Loucy (cell line): ENCODE data around the gene FAM174A.

Experiments used
- H2AFZ ChIP-seq: fragments of 200-600 bp; sonication (generic); 2 replicates; pipeline ENCODE4 v1.6.0; 2016; ENCODE audit warnings: antibody characterized with exemption, mild to moderate bottlenecking, low read length, moderate library complexity
- H3F3A ChIP-seq: fragments of 200-600 bp; 2 replicates; pipeline ENCODE4 v1.6.0; 2016; ENCODE audit warnings: antibody characterized with exemption, low read depth, mild to moderate bottlenecking
- H3K27me3 ChIP-seq: fragments of 200-600 bp; sonication (generic); 2 replicates; pipeline ENCODE4 v1.6.1; 2014; ENCODE audit warnings: low read length, mild to moderate bottlenecking; ENCODE audit not compliant: insufficient read depth, poor library complexity, severe bottlenecking
- H3K36me3 ChIP-seq: fragments of 200-600 bp; sonication (generic); 2 replicates; pipeline ENCODE4 v1.6.1; 2016; ENCODE audit warnings: low read length; ENCODE audit not compliant: insufficient read depth
- H3K4me1 ChIP-seq: fragments of 200-600 bp; sonication (generic); 2 replicates; pipeline ENCODE4 v1.5.1; 2014; ENCODE audit warnings: low read length, mild to moderate bottlenecking; ENCODE audit not compliant: insufficient read depth, poor library complexity, severe bottlenecking
- H3K4me2 ChIP-seq: fragments of 200-600 bp; sonication (generic); 2 replicates; pipeline ENCODE4 v1.6.0; 2014; ENCODE audit warnings: antibody characterized with exemption, low read length, low read depth, mild to moderate bottlenecking; ENCODE audit not compliant: poor library complexity, severe bottlenecking
- H3K4me3 ChIP-seq: fragments of 200-600 bp; sonication (generic); 2 replicates; pipeline ENCODE4 v1.5.1; 2014; ENCODE audit warnings: low read length, mild to moderate bottlenecking, mixed read lengths; ENCODE audit not compliant: poor library complexity, severe bottlenecking
- H3K79me2 ChIP-seq: fragments of 200-600 bp; sonication (generic); 2 replicates; pipeline ENCODE4 v1.6.1; 2014; ENCODE audit warnings: low read length; ENCODE audit not compliant: insufficient read depth
- H3K9ac ChIP-seq: fragments of 200-600 bp; sonication (generic); 2 replicates; pipeline ENCODE4 v1.6.0; 2014; ENCODE audit warnings: mild to moderate bottlenecking, low read depth, low read length, moderate library complexity; ENCODE audit not compliant: poor library complexity, severe bottlenecking
- H3K9me2 ChIP-seq: fragments of 200-600 bp; sonication (generic); replicated peaks from 2 replicates; pipeline ENCODE4 v1.6.1; 2016; ENCODE audit warnings: low read depth, low read length, mixed read lengths
- H3K9me3 ChIP-seq: fragments of 200-600 bp; sonication (generic); 2 replicates; pipeline ENCODE4 v1.6.1; 2014; ENCODE audit warnings: mild to moderate bottlenecking, antibody characterized with exemption, low read length, low read depth; ENCODE audit not compliant: insufficient read depth
- H4K20me1 ChIP-seq: fragments of 200-600 bp; sonication (generic); 2 replicates; pipeline ENCODE4 v1.6.0; 2014; ENCODE audit warnings: antibody characterized with exemption, low read length, mild to moderate bottlenecking; ENCODE audit not compliant: insufficient read depth, poor library complexity, severe bottlenecking
- CTCF ChIP-seq: fragments of 200-600 bp; sonication (generic); conservative IDR thresholded peaks from 2 replicates; pipeline ENCODE4 v1.5.1; 2014; ENCODE audit warnings: mild to moderate bottlenecking, antibody characterized with exemption, low read length
- EZH2phosphoT487 ChIP-seq: fragments of 200-600 bp; IDR thresholded peaks from 2 replicates; pipeline ENCODE4 v1.6.1; 2018; ENCODE audit warnings: antibody characterized with exemption, mild to moderate bottlenecking, moderate library complexity, borderline replicate concordance

FAM174A gene

GRCh38 chr5:100616981-100617380, 81.8 kb downstream of the FAM174A start:
- H3F3A ChIP-seq, result no peaks in the 10 kb centered on the region

GRCh38 chr5:100623719-100624118, 88.5 kb downstream of the FAM174A start:
- no peak overlapping the region for H3K4me2 ChIP-seq
- TF ChIP-seq CTCF, result peak; percentile 61
- no peak for TF ChIP-seq EZH2phosphoT487
- H2AFZ ChIP-seq, result no peak overlapping the region
- no peaks in the 10 kb centered on the region for H3K9me2 ChIP-seq
- H3K4me3 ChIP-seq, result no peak overlapping the region
- no peaks in the 10 kb centered on the region for H4K20me1 ChIP-seq
- no peaks in the 10 kb centered on the region for H3K36me3 ChIP-seq
- H3K27me3 ChIP-seq, result no peaks in the 10 kb centered on the region
- H3K9ac ChIP-seq, result no peak overlapping the region
- no peaks in the 10 kb centered on the region for H3K9me3 ChIP-seq
- H3K4me1 ChIP-seq, result no peaks in the 10 kb centered on the region
- H3K79me2 ChIP-seq, result no peaks in the 10 kb centered on the region
- no peaks in the 10 kb centered on the region for H3F3A ChIP-seq

More at GRCh38 chr5:100616981-100617380, 81.8 kb downstream of the FAM174A start:
- Histone ChIP-seq H3K79me2 (no peaks in the 10 kb centered on the region), H3K4me3 (no peak overlapping the region), H3K36me3 (no peaks in the 10 kb centered on the region), H3K4me2 (no peak overlapping the region), H3K4me1 (no peaks in the 10 kb centered on the region), H3K9me3 (no peaks in the 10 kb centered on the region), H3K9me2 (no peaks in the 10 kb centered on the region), H4K20me1 (no peaks in the 10 kb centered on the region), H3K9ac (no peak overlapping the region), H3K27me3 (no peaks in the 10 kb centered on the region), H2AFZ (no peak overlapping the region)
- TF ChIP-seq EZH2phosphoT487 (no peak), CTCF (no peak)

GRCh38 chr5:100634937-100635534, 99.9 kb downstream of the FAM174A start:
- Histone ChIP-seq H3K9ac (no peak overlapping the region), H3K36me3 (no peaks in the 10 kb centered on the region), H3K4me2 (no peak overlapping the region), H3F3A (no peaks in the 10 kb centered on the region), H3K9me3 (no peaks in the 10 kb centered on the region), H3K4me1 (no peaks in the 10 kb centered on the region), H3K4me3 (no peak overlapping the region), H3K79me2 (no peaks in the 10 kb centered on the region), H3K27me3 (no peaks in the 10 kb centered on the region), H2AFZ (no peak overlapping the region), H4K20me1 (no peaks in the 10 kb centered on the region), H3K9me2 (no peaks in the 10 kb centered on the region)
- TF ChIP-seq EZH2phosphoT487 (no peak), CTCF (no peak)
